Progenitor cell of endocrine pancreas (in vitro differentiated cells): ENCODE results near the gene TNIK. TPM values are rescaled to one million over a fixed set of nuclear protein-coding genes. Genes with fewer than 3 reads are reported as not detected.
A peak's percentile ranks its signal among the peaks of the same experiment; 100 is the strongest.

ENCODE experiments used
- DNase-seq: peaks from one replicate; pipeline ENCODE4 v3.0.0; 2021; ENCODE audit warnings: low spot score; ENCODE audit not compliant: unreplicated experiment
- H3K27ac Mint-ChIP-seq: 2 replicates; pipeline ENCODE4 v1.8.0; 2021; ENCODE audit warnings: mild to moderate bottlenecking, moderate library complexity, mixed read lengths
- H3K27me3 Mint-ChIP-seq: 2 replicates; pipeline ENCODE4 v1.8.0; 2021; ENCODE audit warnings: mixed read lengths
- H3K36me3 Mint-ChIP-seq: 2 replicates; pipeline ENCODE4 v1.8.0; 2022; ENCODE audit warnings: mixed read lengths; ENCODE audit not compliant: insufficient read depth
- H3K4me1 Mint-ChIP-seq: 2 replicates; pipeline ENCODE4 v1.8.0; 2021; ENCODE audit warnings: low read depth, mixed read lengths
- H3K4me3 Mint-ChIP-seq: 2 replicates; pipeline ENCODE4 v1.8.0; 2021; ENCODE audit warnings: low read depth, mild to moderate bottlenecking, moderate library complexity, mixed read lengths
- H3K9me3 Mint-ChIP-seq: 2 replicates; pipeline ENCODE4 v1.8.0; 2021; ENCODE audit warnings: low read depth, mixed read lengths
- CTCF ChIP-seq: fragments of 200-600 bp; sonication (generic); IDR thresholded peaks from one replicate; pipeline ENCODE4 v1.5.0; 2021; ENCODE audit warnings: antibody characterized with exemption, mild to moderate bottlenecking; ENCODE audit not compliant: unreplicated experiment
- total RNA-seq: library from RNA; stranded (reverse); gene quantifications from 2 replicates; pipeline ENCODE4 v1.2.1, GENCODE V29; 2021

TNIK gene
- total RNA-seq, 1 donor from 2014 or later: 15.7 TPM

DNA sequence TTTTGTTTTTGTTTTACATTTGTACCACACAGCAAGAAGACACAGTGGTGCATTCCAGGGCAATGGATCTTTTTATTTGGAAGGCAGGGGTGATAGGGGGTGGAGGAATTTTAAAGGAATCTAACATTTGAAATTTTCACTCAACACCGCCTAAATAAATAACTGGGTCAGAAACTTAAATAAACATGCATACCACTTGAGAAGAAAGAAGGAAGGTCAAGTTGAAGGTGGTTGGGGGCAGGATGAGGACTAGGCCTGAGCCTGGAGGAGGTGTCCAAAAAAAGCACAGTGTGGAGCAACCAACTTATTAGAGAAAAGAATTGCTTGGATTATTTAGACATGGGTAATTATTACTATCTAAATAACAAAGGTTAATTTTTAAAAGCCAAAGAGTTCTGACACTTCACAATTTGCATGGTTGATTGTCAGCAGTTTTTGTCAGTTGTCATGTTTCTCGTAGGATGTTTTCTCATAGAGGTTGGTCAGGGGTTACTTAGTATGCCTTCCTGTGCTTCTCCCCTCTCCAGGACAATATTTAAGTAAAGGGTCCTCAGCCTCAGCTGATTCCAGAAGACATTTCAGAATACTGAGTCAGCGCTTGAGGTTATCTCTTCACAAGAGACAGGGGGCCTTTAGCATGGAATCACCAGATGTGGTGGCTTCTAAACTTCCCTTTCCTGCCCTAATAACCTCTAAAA, 260.0 kb downstream of the TNIK start:
- no peak for TF ChIP-seq CTCF
- DNase-seq: no peak
- no peak overlapping the region for H3K27ac Mint-ChIP-seq
- H3K27me3 Mint-ChIP-seq: no peaks in the 10 kb centered on the region
- peaks cover 5% of the 10 kb centered on the region for H3K4me1 Mint-ChIP-seq
- peaks cover 3% of the 10 kb centered on the region for H3K9me3 Mint-ChIP-seq
- H3K4me3 Mint-ChIP-seq: no peak overlapping the region
- H3K36me3 Mint-ChIP-seq: no peaks in the 10 kb centered on the region

- Mint-ChIP-seq H3K9me3 (peaks cover 3% of the 10 kb centered on the region), H3K4me1 (peaks cover 5% of the 10 kb centered on the region), H3K4me3 (no peak overlapping the region), H3K27me3 (no peaks in the 10 kb centered on the region), H3K27ac (no peak overlapping the region), H3K36me3 (no peaks in the 10 kb centered on the region)
- DNase-seq: no peak
- no peak for TF ChIP-seq CTCF
These were observed 260.8 kb downstream of the TNIK start for GRCh38 chr3:171199473-171199829.

DNA sequence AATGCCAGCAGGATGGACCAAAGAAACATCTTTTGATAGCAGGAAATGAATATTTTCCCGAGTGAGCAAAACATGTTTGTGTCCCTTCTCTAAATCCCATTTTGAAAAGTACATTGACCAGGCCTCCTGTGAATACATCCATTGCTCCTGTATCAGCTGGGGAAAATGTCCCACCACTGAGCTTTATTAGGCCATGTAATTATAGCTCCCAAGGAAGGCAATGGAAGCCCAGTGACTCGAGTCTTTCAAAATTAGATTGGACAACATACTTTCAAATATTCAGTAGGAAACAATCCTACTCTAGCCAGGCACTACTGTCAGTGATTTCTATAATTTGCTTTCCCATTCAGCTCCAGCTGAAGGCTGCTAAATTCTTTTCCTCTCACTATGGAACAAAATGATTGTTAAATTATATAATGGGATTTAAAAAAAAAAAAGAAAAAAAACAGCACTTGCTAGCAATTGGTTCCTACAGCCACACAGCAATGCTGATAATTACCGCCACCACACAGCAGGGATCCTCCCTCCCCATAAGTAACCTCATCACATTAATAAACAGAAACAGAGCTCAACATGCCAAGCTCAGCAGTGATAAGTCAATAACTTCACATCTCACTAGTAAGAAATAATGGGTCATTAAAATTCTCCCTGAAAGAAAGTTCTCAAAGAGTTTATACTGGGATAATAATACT, 261.3 kb downstream of the TNIK start:
- H3K27ac Mint-ChIP-seq: no peak overlapping the region
- peaks cover 5% of the 10 kb centered on the region for H3K4me1 Mint-ChIP-seq
- no peak for DNase-seq
- H3K27me3 Mint-ChIP-seq: no peaks in the 10 kb centered on the region
- H3K36me3 Mint-ChIP-seq: no peaks in the 10 kb centered on the region
- no peak for TF ChIP-seq CTCF
- H3K9me3 Mint-ChIP-seq: peaks cover 3% of the 10 kb centered on the region
- H3K4me3 Mint-ChIP-seq: no peak overlapping the region

DNA sequence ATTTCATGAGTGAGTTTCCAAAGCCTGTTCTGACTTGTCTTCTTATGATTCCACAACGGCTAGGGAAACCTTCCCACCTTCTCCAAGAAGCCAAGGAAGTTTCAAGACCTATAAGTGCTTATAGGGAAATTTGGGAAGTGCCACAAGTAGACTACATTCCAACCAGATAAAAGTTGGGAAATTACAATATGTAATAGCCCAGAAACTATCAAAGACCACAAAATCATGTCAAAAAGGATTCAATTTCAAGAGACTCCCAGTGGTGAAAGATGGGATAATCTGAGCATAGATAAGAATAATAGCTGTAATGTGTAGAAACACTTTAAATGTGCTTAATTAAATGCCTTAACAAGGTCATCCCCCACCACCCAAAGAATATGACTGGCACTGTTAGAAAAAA, 264.5 kb downstream of the TNIK start:
- no peak overlapping the region for H3K27ac Mint-ChIP-seq

DNA sequence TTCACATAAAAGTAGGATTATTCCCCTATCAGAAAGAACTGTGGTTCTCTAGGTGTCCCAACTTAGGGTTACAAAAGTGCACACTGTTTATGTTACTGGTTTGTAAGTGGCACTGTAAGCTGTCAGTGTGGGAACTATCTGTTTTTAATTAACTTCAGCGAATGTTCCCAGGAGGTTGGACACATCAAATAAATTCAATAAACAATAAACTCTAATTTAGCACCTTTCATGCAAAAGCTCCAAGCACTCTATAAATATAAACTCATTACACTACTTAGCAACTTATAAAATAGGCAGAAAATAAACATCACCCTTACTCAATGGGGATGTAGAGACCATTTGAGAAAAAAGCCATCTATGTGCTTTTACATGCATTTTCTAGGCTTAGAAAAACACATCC, 265.2 kb downstream of the TNIK start:
- Mint-ChIP-seq H3K36me3 (no peaks in the 10 kb centered on the region), H3K27ac (no peak overlapping the region), H3K27me3 (no peaks in the 10 kb centered on the region), H3K4me3 (no peak overlapping the region), H3K4me1 (peaks cover 4% of the 10 kb centered on the region), H3K9me3 (peaks cover 3% of the 10 kb centered on the region)
- no peak for DNase-seq
- no peak for TF ChIP-seq CTCF

More for the DNA sequence above, 264.5 kb downstream of the TNIK start:
- H3K4me1 Mint-ChIP-seq: peaks cover 5% of the 10 kb centered on the region
- no peaks in the 10 kb centered on the region for H3K36me3 Mint-ChIP-seq
- H3K27me3 Mint-ChIP-seq: no peaks in the 10 kb centered on the region
- TF ChIP-seq CTCF: peak; percentile 24
- H3K4me3 Mint-ChIP-seq: no peak overlapping the region
- H3K9me3 Mint-ChIP-seq: peaks cover 3% of the 10 kb centered on the region
- no peak for DNase-seq
